Measurements from ENCODE around the gene N4BP3.
"Not testable (repeated sequence)": the region's sequence is repeated elsewhere in the genome, so short reads cannot be mapped to it uniquely, and the experiment has no call there.

Gene N4BP3

GRCh38 chr5:178120607-178121357, 7.5 kb downstream of the N4BP3 start:
- Histone ChIP-seq H3K27me3 (ENCODE audit: control insufficient read depth in 2 of 2, insufficient read depth in 2 of 2, low read length in 2 of 2) (peaks cover 7 to 11% of the 10 kb centered on the region in 2 donors), H3K9me3 (ENCODE audit: control insufficient read depth in 2 of 2, low read length in 2 of 2) (no peaks in the 10 kb centered on the region), H3K27ac (ENCODE audit: low read depth in 2 of 2, low read length in 2 of 2) (peak overlapping the region in 1 of 2 donors; percentile 32), H3K36me3 (ENCODE audit: control insufficient read depth in 2 of 2, insufficient read depth in 2 of 2, low read length in 2 of 2) (no peaks in the 10 kb centered on the region), H3K4me1 (ENCODE audit: control insufficient read depth in 2 of 2, insufficient read depth in 2 of 2, low read length in 2 of 2) (peaks cover 13 to 14% of the 10 kb centered on the region in 2 donors), H3K4me3 (ENCODE audit: low read length in 2 of 2) (peak overlapping the region; percentile 40 to 48), H3K9ac (ENCODE audit: low read depth in 1 of 2, low read length in 2 of 2) (no peak overlapping the region)

- peaks cover 7 to 12% of the 10 kb centered on the region in 2 donors for H3K4me1 ChIP-seq (ENCODE audit: control insufficient read depth in 2 of 2, insufficient read depth in 2 of 2, low read length in 2 of 2)
- peaks cover 4 to 5% of the 10 kb centered on the region in 2 donors for H3K27me3 ChIP-seq (ENCODE audit: control insufficient read depth in 2 of 2, insufficient read depth in 2 of 2, low read length in 2 of 2)
- no peaks in the 10 kb centered on the region for H3K36me3 ChIP-seq (ENCODE audit: control insufficient read depth in 2 of 2, insufficient read depth in 2 of 2, low read length in 2 of 2)
- no peaks in the 10 kb centered on the region for H3K9me3 ChIP-seq (ENCODE audit: control insufficient read depth in 2 of 2, low read length in 2 of 2)
- H3K9ac ChIP-seq (ENCODE audit: low read depth in 1 of 2, low read length in 2 of 2), result no peak overlapping the region
- peak overlapping the region; percentile 40 to 48 for H3K4me3 ChIP-seq (ENCODE audit: low read length in 2 of 2)
- peak overlapping the region in 1 of 2 donors; percentile 32 for H3K27ac ChIP-seq (ENCODE audit: low read depth in 2 of 2, low read length in 2 of 2)
Observed at GRCh38 chr5:178121391-178122276, 8.3 kb downstream of the N4BP3 start.

DNA sequence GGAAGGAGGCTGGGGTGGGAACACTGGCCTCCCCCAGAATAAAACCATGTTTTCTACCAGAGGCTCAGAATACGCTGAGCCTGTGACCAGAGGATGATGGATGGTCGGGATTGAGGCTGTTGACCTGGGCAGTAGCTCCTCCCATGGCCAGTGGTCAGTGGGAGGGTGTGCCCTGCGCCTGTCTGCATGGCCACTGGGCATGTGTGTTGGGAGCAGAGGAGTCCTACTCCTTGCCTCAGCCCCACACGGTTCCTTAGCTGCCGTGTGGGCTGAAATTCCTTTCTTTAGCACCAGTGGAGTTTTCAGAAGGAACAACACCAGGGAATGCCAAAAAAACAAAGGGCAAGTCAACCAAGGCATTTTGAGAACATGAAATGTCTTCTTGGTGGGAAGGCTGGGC, 9.0 kb downstream of the N4BP3 start:
- H3K9ac ChIP-seq (ENCODE audit: low read depth in 1 of 2, low read length in 2 of 2), result no peak overlapping the region
- H3K4me1 ChIP-seq (ENCODE audit: control insufficient read depth in 2 of 2, insufficient read depth in 2 of 2, low read length in 2 of 2), result peaks cover 6 to 12% of the 10 kb centered on the region in 2 donors
- peaks cover under 1% of the 10 kb centered on the region in 2 donors for H3K27me3 ChIP-seq (ENCODE audit: control insufficient read depth in 2 of 2, insufficient read depth in 2 of 2, low read length in 2 of 2)
- no peaks in the 10 kb centered on the region for H3K36me3 ChIP-seq (ENCODE audit: control insufficient read depth in 2 of 2, insufficient read depth in 2 of 2, low read length in 2 of 2)
- no peak overlapping the region for H3K4me3 ChIP-seq (ENCODE audit: low read length in 2 of 2)
- no peak overlapping the region for H3K27ac ChIP-seq (ENCODE audit: low read depth in 2 of 2, low read length in 2 of 2)
- H3K9me3 ChIP-seq (ENCODE audit: control insufficient read depth in 2 of 2, low read length in 2 of 2), result no peaks in the 10 kb centered on the region

- H3K9me3 ChIP-seq (ENCODE audit: control insufficient read depth in 2 of 2, low read length in 2 of 2), result no peaks in the 10 kb centered on the region
- H3K27ac ChIP-seq (ENCODE audit: low read depth in 2 of 2, low read length in 2 of 2), result no peak overlapping the region
- H3K27me3 ChIP-seq (ENCODE audit: control insufficient read depth in 2 of 2, insufficient read depth in 2 of 2, low read length in 2 of 2), result no peaks in the 10 kb centered on the region
- H3K4me1 ChIP-seq (ENCODE audit: control insufficient read depth in 2 of 2, insufficient read depth in 2 of 2, low read length in 2 of 2), result peaks cover 6 to 12% of the 10 kb centered on the region in 2 donors
- no peak overlapping the region for H3K4me3 ChIP-seq (ENCODE audit: low read length in 2 of 2)
- H3K36me3 ChIP-seq (ENCODE audit: control insufficient read depth in 2 of 2, insufficient read depth in 2 of 2, low read length in 2 of 2), result no peaks in the 10 kb centered on the region
- H3K9ac ChIP-seq (ENCODE audit: low read depth in 1 of 2, low read length in 2 of 2), result no peak overlapping the region
Observed at GRCh38 chr5:178123094-178123965, 10.0 kb downstream of the N4BP3 start.

DNA sequence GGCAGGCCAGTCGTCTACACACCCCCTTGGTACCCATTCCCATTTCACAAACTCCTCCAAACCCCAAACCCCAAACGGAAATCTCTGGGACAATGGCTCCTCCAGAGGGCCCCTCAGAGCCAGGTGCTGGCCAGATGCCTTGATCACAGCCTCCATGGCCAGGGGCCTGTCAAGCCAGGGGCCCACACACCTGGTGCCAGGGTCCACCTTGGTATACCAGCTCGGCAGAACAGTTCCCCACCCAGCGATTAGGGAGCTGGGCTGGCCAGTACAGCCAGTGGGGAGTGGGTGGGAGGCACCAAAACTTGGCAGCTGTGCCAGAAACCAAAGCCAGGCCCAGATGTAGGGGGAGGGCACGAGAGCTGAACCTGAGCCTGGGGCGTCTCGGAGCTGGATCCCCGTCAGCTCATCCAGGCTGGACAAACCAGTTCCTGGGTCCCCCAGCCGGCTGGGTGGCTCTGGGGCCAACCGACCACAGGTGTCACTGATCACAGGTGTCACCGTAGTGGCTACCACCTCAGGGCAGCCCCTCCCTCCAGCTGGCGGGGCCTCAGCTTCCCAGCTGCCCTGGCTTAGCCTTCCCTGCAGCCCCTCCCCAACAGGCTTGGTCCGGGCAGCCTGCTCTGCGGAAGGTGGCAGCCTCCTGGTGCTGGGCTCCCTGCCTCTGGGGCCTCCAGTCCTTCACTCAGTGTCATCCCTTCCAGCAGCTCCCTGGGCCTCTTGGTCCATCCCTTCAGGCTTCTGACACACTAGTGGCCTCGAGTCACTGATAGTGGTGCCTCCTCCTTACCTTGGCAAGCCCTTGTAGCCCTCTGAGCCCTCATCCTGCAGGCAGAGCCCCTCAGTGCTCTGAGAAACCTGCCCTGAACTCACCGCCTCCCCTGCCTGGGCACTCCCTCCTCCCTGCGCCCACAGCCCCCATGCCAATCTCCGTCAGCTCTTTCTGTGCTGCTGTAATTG, 10.9 kb downstream of the N4BP3 start:
- Histone ChIP-seq H3K36me3 (ENCODE audit: control insufficient read depth in 2 of 2, insufficient read depth in 2 of 2, low read length in 2 of 2) (no peaks in the 10 kb centered on the region), H3K27ac (ENCODE audit: low read depth in 2 of 2, low read length in 2 of 2) (no peak overlapping the region), H3K9me3 (ENCODE audit: control insufficient read depth in 2 of 2, low read length in 2 of 2) (no peaks in the 10 kb centered on the region), H3K4me3 (ENCODE audit: low read length in 2 of 2) (no peak overlapping the region), H3K4me1 (ENCODE audit: control insufficient read depth in 2 of 2, insufficient read depth in 2 of 2, low read length in 2 of 2) (peaks cover 6 to 12% of the 10 kb centered on the region in 2 donors), H3K9ac (ENCODE audit: low read depth in 1 of 2, low read length in 2 of 2) (no peak overlapping the region), H3K27me3 (ENCODE audit: control insufficient read depth in 2 of 2, insufficient read depth in 2 of 2, low read length in 2 of 2) (no peaks in the 10 kb centered on the region)

GRCh38 chr5:178125253-178125906, 12.0 kb downstream of the N4BP3 start:
- no peak overlapping the region for H3K4me3 ChIP-seq (ENCODE audit: low read length in 2 of 2)
- H3K27ac ChIP-seq (ENCODE audit: low read depth in 2 of 2, low read length in 2 of 2), result no peak overlapping the region
- H3K9me3 ChIP-seq (ENCODE audit: control insufficient read depth in 2 of 2, low read length in 2 of 2), result no peaks in the 10 kb centered on the region
- H3K4me1 ChIP-seq (ENCODE audit: control insufficient read depth in 2 of 2, insufficient read depth in 2 of 2, low read length in 2 of 2), result peaks cover 6 to 12% of the 10 kb centered on the region in 2 donors
- no peaks in the 10 kb centered on the region for H3K27me3 ChIP-seq (ENCODE audit: control insufficient read depth in 2 of 2, insufficient read depth in 2 of 2, low read length in 2 of 2)
- no peaks in the 10 kb centered on the region for H3K36me3 ChIP-seq (ENCODE audit: control insufficient read depth in 2 of 2, insufficient read depth in 2 of 2, low read length in 2 of 2)
- H3K9ac ChIP-seq (ENCODE audit: low read depth in 1 of 2, low read length in 2 of 2), result no peak overlapping the region

GRCh38 chr5:178126556-178126955, 13.2 kb downstream of the N4BP3 start:
- no peak overlapping the region for H3K9ac ChIP-seq (ENCODE audit: low read depth in 1 of 2, low read length in 2 of 2)
- no peak overlapping the region for H3K27ac ChIP-seq (ENCODE audit: low read depth in 2 of 2, low read length in 2 of 2)
- H3K27me3 ChIP-seq (ENCODE audit: control insufficient read depth in 2 of 2, insufficient read depth in 2 of 2, low read length in 2 of 2), result no peaks in the 10 kb centered on the region
- H3K4me3 ChIP-seq (ENCODE audit: low read length in 2 of 2), result no peak overlapping the region
- H3K36me3 ChIP-seq (ENCODE audit: control insufficient read depth in 2 of 2, insufficient read depth in 2 of 2, low read length in 2 of 2), result no peaks in the 10 kb centered on the region
- peaks cover 2% of the 10 kb centered on the region in 2 donors for H3K4me1 ChIP-seq (ENCODE audit: control insufficient read depth in 2 of 2, insufficient read depth in 2 of 2, low read length in 2 of 2)
- no peaks in the 10 kb centered on the region for H3K9me3 ChIP-seq (ENCODE audit: control insufficient read depth in 2 of 2, low read length in 2 of 2)

- H3K27me3 ChIP-seq (ENCODE audit: control insufficient read depth in 2 of 2, insufficient read depth in 2 of 2, low read length in 2 of 2); H3K9ac ChIP-seq (ENCODE audit: low read depth in 1 of 2, low read length in 2 of 2); H3K27ac ChIP-seq (ENCODE audit: low read depth in 2 of 2, low read length in 2 of 2); H3K4me1 ChIP-seq (ENCODE audit: control insufficient read depth in 2 of 2, insufficient read depth in 2 of 2, low read length in 2 of 2); H3K9me3 ChIP-seq (ENCODE audit: control insufficient read depth in 2 of 2, low read length in 2 of 2); H3K36me3 ChIP-seq (ENCODE audit: control insufficient read depth in 2 of 2, insufficient read depth in 2 of 2, low read length in 2 of 2); H3K4me3 ChIP-seq (ENCODE audit: low read length in 2 of 2): not testable (repeated sequence)
Observed at GRCh38 chr5:178127300-178128009, 14.1 kb downstream of the N4BP3 start.

All from mucosa of rectum (tissue), 2 donors.